GM12878 (cell line): ENCODE measurements around the gene ELP2. TPM values are rescaled to one million over a fixed set of nuclear protein-coding genes. Genes with fewer than 3 reads are reported as not detected.

Experiments
- ATAC-seq: fragments of 200-7000 bp; cut with Tn5 transposase; 3 replicates; pipeline ENCODE4 v1.9.1; 2020; ENCODE audit warnings: mild to moderate bottlenecking, moderate library complexity
- BruUV-seq: library from RNA; stranded (reverse); fragments of 400-500 nt; replicated peaks from 2 replicates; lab custom pipeline; 2021; lab: Mats Ljungman, UMichigan
- CTCF ChIA-PET: fragments of 300-600 bp; sonication (Branson Sonifier 250); formaldehyde crosslinking; extraction: SDS; loops from one replicate; lab custom pipeline; 2021; ENCODE audit warnings: inconsistent platforms; lab: Yijun Ruan, JAX
- POLR2A ChIA-PET: fragments of 350-600 bp; formaldehyde crosslinking; extraction: SDS; loops from one replicate; lab custom pipeline; 2021; ENCODE audit warnings: inconsistent platforms; lab: Charles Lee
- RAD21 ChIA-PET: fragments of 300-600 bp; sonication (Branson Sonifier 250); formaldehyde crosslinking; loops from one replicate; lab custom pipeline; 2023; ENCODE audit warnings: antibody characterized with exemption; ENCODE audit not compliant: unreplicated experiment; lab: Charles Lee
- SMC1A ChIA-PET: fragments of 300-600 bp; sonication (Branson Sonifier 250); formaldehyde crosslinking; loops from one replicate; lab custom pipeline; 2023; ENCODE audit not compliant: unreplicated experiment, uncharacterized antibody; lab: Charles Lee
- DNase-seq: peaks from one replicate; pipeline ENCODE4 v3.0.0-alpha.2; 2011; ENCODE audit warnings: low read depth, low spot score
- FAIRE-seq: peaks from 3 replicates; lab custom pipeline; 2011; peaks lifted over from hg19 to GRCh38; lab: Jason Lieb, UNC
- H2AFZ ChIP-seq: 2 replicates; pipeline ENCODE4 v1.6.0; 2011; ENCODE audit warnings: low read depth, low read length, control low read depth; ENCODE audit not compliant: control insufficient read depth
- H3K27ac ChIP-seq: 2 replicates; pipeline ENCODE4 v1.5.1; 2011; ENCODE audit warnings: control low read depth; ENCODE audit not compliant: control insufficient read depth, insufficient read depth
- H3K27me3 ChIP-seq, 2 experiments: replicated peaks in 1 of 2; 2 replicates each; pipeline versions ENCODE4 v1.6.0 to v1.6.1; 2011; ENCODE audit warnings: low read length in 1 of 2; ENCODE audit not compliant: control insufficient read depth in 2 of 2, insufficient read depth in 2 of 2
- H3K36me3 ChIP-seq, 2 experiments: 2 replicates each; pipeline ENCODE4 v1.5.1; 2011; ENCODE audit warnings: low read length in 1 of 2; ENCODE audit not compliant: control insufficient read depth in 2 of 2, insufficient read depth in 2 of 2
- H3K4me1 ChIP-seq: 2 replicates; pipeline ENCODE4 v1.6.1; 2011; ENCODE audit warnings: mild to moderate bottlenecking, low read length, moderate library complexity, mixed read lengths; ENCODE audit not compliant: control insufficient read depth, insufficient read depth
- H3K4me2 ChIP-seq: 2 replicates; pipeline ENCODE4 v1.6.0; 2011; ENCODE audit warnings: control low read depth; ENCODE audit not compliant: control insufficient read depth, insufficient read depth
- H3K4me3 ChIP-seq: fragments of 200-600 bp; sonication (generic); 2 replicates; pipeline ENCODE4 v1.5.1; 2016
- H3K79me2 ChIP-seq: 2 replicates; pipeline ENCODE4 v1.6.0; 2011; ENCODE audit warnings: low read length; ENCODE audit not compliant: control insufficient read depth, insufficient read depth
- H3K9ac ChIP-seq: 2 replicates; pipeline ENCODE4 v1.8.0; 2011; ENCODE audit warnings: low read length, control low read depth, mixed read lengths; ENCODE audit not compliant: control insufficient read depth, insufficient read depth
- H3K9me3 ChIP-seq: replicated peaks from 3 replicates; pipeline ENCODE4 v1.5.1; 2011; ENCODE audit warnings: mild to moderate bottlenecking, low read length; ENCODE audit not compliant: control insufficient read depth, insufficient read depth
- H4K20me1 ChIP-seq: 2 replicates; pipeline ENCODE4 v1.6.0; 2011; ENCODE audit not compliant: control insufficient read depth, insufficient read depth
- ATF7 ChIP-seq: fragments of 450-650 bp; IDR thresholded peaks from 2 replicates; pipeline ENCODE4 v1.6.1; 2016; ENCODE audit warnings: low read depth, mild to moderate bottlenecking
- HCFC1 ChIP-seq: fragments of 150-350 bp; IDR thresholded peaks from 2 replicates; pipeline ENCODE4 v1.6.1; 2014; ENCODE audit warnings: low read length
- KDM1A ChIP-seq: fragments of 200-600 bp; sonication (generic); IDR thresholded peaks from 2 replicates; pipeline ENCODE4 v1.6.1; 2016; ENCODE audit warnings: borderline replicate concordance
- MYC ChIP-seq: IDR thresholded peaks from 2 replicates; pipeline ENCODE4 v1.6.1; 2011; ENCODE audit warnings: mild to moderate bottlenecking, low read length, moderate library complexity, inconsistent platforms; ENCODE audit not compliant: insufficient read depth, insufficient replicate concordance, insufficient read length, severe bottlenecking
- NBN ChIP-seq: fragments of 450-650 bp; IDR thresholded peaks from 2 replicates; pipeline ENCODE4 v1.6.1; 2016
- NRF1 ChIP-seq: conservative IDR thresholded peaks from 2 replicates; pipeline ENCODE4 v1.6.1; 2011; ENCODE audit warnings: mild to moderate bottlenecking, low read depth, low read length, improper control_type of control experiment
- PAX5 ChIP-seq: IDR thresholded peaks from 2 replicates; pipeline ENCODE4 v1.6.1; 2011; ENCODE audit warnings: low read depth, low read length, borderline replicate concordance
- POLR2AphosphoS5 ChIP-seq: IDR thresholded peaks from 2 replicates; pipeline ENCODE4 v1.6.1; 2011; ENCODE audit warnings: mild to moderate bottlenecking, low read length, inconsistent platforms
- SP1 ChIP-seq: IDR thresholded peaks from one replicate; pipeline ENCODE4 v1.6.1; 2011; ENCODE audit warnings: low read depth, low read length
- SREBF1 ChIP-seq: IDR thresholded peaks from 2 replicates; pipeline ENCODE4 v1.6.1; 2012; ENCODE audit warnings: mild to moderate bottlenecking, low read length
- SUZ12 ChIP-seq: fragments of 200-600 bp; sonication (generic); IDR thresholded peaks from one replicate; pipeline ENCODE4 v1.6.1; 2018; ENCODE audit warnings: antibody characterized with exemption, mild to moderate bottlenecking; ENCODE audit not compliant: unreplicated experiment
- TBL1XR1 ChIP-seq: IDR thresholded peaks from 2 replicates; pipeline ENCODE4 v1.6.1; 2012; ENCODE audit warnings: low read depth, low read length, improper control_type of control experiment
- YBX1 ChIP-seq: fragments of 450-650 bp; IDR thresholded peaks from 2 replicates; pipeline ENCODE4 v1.6.1; 2016; ENCODE audit warnings: antibody characterized with exemption
- WGBS: methylation state at CpG from one replicate; pipeline ENCODE4 v1.1.6; 2016; ENCODE audit warnings: low lambda C conversion rate; ENCODE audit not compliant: insufficient replicate concordance, insufficient coverage; ENCODE audit errors: missing lambda C conversion rate; 5-methylcytosine and 5-hydroxymethylcytosine counted together
- in situ Hi-C: fragments of 300-500 bp; cut with MboI; formaldehyde crosslinking; loops from 9 replicates; pipeline ENCODE4 v1.14.3; 2018; ENCODE audit warnings: mixed read lengths
- intact Hi-C: fragments of 100-400 bp; cut with micrococcal nuclease; formaldehyde crosslinking; loops from one replicate; pipeline ENCODE4 v1.14.2; 2022; ENCODE audit not compliant: unreplicated experiment
- polyA plus RNA-seq, 11 experiments: library from polyadenylated mRNA; depleted of rRNA in 4 of 11; unstranded in 6 of 11; stranded (reverse) in 5 of 11; fragments of >200 nt; fragmentation: Nextera tagmentation in 4 of 11; fragmentation: Illumina TruSeq in 1 of 11; extraction: Ambion mirVana in 4 of 11; extraction: Trizol in 1 of 11; gene quantifications; 1 replicate in 1 of 11; 2 replicates in 10 of 11; pipeline versions ENCODE4 v1.2.1 to v1.2.3, GENCODE V29; 2011 to 2016; ENCODE audit warnings: inconsistent platforms in 2 of 11, missing spikeins in 2 of 11, low read depth in 1 of 11
- total RNA-seq, 4 experiments: library from RNA; depleted of rRNA in 3 of 4; stranded (reverse); fragments of >200 nt in 3 of 4; fragmentation: Illumina TruSeq in 1 of 4; extraction: Trizol in 1 of 4; gene quantifications; 2 replicates each; pipeline versions ENCODE4 v1.2.1 to v1.2.3, GENCODE V29; 2013 to 2021
- TF ChIP-seq, protein P1 (sequence below): IDR thresholded peaks from 2 replicates; pipeline ENCODE4 v1.6.1; 2011; ENCODE audit warnings: borderline replicate concordance, low read depth, mild to moderate bottlenecking, moderate library complexity, low read length; ENCODE audit not compliant: insufficient read depth, poor library complexity, severe bottlenecking

ELP2 gene
- total and polyA plus RNA-seq, 10 of the 15 experiments (the other 5 are each of a cell fraction or from before 2014, with no cell fraction given) = 56.9 to 134 (median 88.5) TPM

DNA sequence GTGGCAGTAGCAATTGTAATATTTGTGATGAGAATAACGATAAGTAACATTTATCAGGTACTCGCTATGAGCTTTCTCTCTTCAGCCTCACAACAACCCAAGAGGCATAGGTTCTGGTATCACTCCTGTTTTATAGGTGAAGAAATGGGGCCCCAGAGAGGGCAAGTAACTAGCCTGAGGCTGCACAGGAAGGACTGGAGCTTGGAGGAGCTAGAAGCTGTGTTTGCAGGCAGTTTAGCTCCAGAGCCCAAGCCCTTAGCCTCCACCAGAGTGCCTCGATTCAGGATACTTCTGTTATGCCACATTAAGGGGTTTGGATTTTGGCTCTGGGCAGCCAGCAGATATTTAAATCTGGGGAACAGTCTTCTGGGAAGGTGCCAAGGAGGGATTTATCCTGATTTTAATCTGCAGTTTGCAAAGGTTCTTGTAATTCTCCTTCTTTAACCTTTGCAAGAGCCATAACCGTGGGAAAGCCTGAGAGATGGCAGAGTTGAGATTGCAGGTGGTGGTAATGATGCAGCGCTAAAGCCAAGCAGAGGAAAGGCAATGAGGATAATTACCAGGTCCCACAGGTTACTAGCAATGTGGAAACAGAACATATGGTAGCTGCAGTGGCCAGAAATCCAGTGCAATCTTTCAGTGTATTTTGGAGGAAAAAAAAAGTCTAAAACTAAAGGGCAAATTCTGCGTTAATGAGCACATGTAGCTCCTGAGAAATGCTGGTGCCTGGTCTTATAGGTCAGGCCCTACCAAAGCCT, 66.7 kb downstream of the ELP2 start:
- 64% methylated on average over 6 of the region's 6 CpGs for WGBS
- ChIA-PET SMC1A (no interaction called here), RAD21 (no interaction called here), POLR2A (no interaction called here), CTCF (interaction anchor here (1.5 to 1.9 kb wide), 2 partner anchors 32 to 86 kb away, joined by 3 to 5 read pairs; no protein-coding TSS in a partner anchor)
- in situ Hi-C loops = no loop called here
- no peak overlapping the region for H3K4me2 ChIP-seq
- H3K9me3 ChIP-seq = no peaks in the 10 kb centered on the region
- no peaks in the 10 kb centered on the region for H3K27me3 ChIP-seq
- TF ChIP-seq KDM1A = no peak
- TF ChIP-seq TBL1XR1 = no peak
- TF ChIP-seq SUZ12 = no peak
- TF ChIP-seq SREBF1 = no peak
- no peak for TF ChIP-seq HCFC1
- TF ChIP-seq SP1 = no peak
- no peak for TF ChIP-seq POLR2AphosphoS5
- no peak overlapping the region for H3K9ac ChIP-seq
- H3K36me3 ChIP-seq = no peaks in the 10 kb centered on the region; a peak in 1 of 4 replicates
- H3K4me1 ChIP-seq = no peaks in the 10 kb centered on the region; the same call in 1 of the 2 replicates
- no peaks in the 10 kb centered on the region for H4K20me1 ChIP-seq
- no peak overlapping the region for H3K4me3 ChIP-seq
- no peak overlapping the region for H2AFZ ChIP-seq
- no peak for DNase-seq
- ATAC-seq = no peak
- no peak for FAIRE-seq
- no TSS peak for BruUV-seq
- no peak overlapping the region for H3K27ac ChIP-seq
- no peaks in the 10 kb centered on the region for H3K79me2 ChIP-seq
- intact Hi-C loops = no loop called here

DNA sequence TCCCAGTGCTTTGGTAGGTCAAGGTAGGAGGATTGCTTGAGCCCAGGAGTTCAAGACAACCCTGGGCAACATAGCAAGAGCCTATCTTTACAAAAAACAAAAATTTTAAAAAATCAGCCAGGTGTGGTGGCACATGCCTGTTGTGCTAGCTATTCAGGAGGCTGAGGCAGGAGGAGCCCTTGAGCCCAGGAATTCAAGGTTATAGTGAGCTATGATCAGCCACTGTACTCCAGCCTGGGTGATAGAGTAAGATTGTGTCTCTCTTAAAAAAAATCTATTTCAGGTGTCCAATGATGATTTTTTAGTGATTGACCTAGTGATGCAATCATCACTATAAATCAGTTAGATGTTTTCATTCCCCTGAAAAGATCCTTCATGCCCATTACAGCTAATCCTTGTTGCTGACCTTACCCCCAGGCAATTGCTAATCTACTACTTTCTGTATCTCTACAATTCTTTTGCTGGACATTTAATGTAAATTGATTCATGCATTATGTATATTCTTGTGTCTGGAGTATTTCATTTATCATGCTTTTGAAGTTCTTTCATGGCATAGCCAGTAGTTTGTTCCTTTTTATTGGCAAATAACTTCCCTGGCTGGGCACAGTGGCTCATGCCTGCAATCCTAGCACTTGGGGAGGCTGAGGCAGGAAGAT, 67.9 kb downstream of the ELP2 start:
- Histone ChIP-seq H3K79me2 (no peaks in the 10 kb centered on the region), H3K9me3 (no peaks in the 10 kb centered on the region), H3K27ac (no peak overlapping the region), H4K20me1 (no peaks in the 10 kb centered on the region), H3K36me3 (no peaks in the 10 kb centered on the region; a peak in 1 of 4 replicates), H3K4me2 (no peak overlapping the region), H3K4me1 (no peaks in the 10 kb centered on the region; the same call in 1 of the 2 replicates), H3K4me3 (no peak overlapping the region), H3K27me3 (no peaks in the 10 kb centered on the region), H2AFZ (no peak overlapping the region), H3K9ac (no peak overlapping the region)
- ChIA-PET RAD21 (no interaction called here), POLR2A (interaction anchor here (0.6 kb wide), 1 partner anchor 56 kb away, joined by 4 read pairs; no protein-coding TSS in a partner anchor), SMC1A (interaction anchor here (0.8 to 1.8 kb wide), 2 partner anchors 47 to 104 kb away, joined by 3 read pairs; no protein-coding TSS in a partner anchor), CTCF (no interaction called here)
- intact Hi-C loops = no loop called here
- ATAC-seq = no peak
- FAIRE-seq = no peak
- no TSS peak for BruUV-seq
- in situ Hi-C loops = no loop called here
- no peak for DNase-seq
- TF ChIP-seq MYC (no peak), NRF1 (no peak), ATF7 (no peak), NBN (no peak), PAX5 (no peak), YBX1 (no peak)
- TF ChIP-seq, protein P1, sequence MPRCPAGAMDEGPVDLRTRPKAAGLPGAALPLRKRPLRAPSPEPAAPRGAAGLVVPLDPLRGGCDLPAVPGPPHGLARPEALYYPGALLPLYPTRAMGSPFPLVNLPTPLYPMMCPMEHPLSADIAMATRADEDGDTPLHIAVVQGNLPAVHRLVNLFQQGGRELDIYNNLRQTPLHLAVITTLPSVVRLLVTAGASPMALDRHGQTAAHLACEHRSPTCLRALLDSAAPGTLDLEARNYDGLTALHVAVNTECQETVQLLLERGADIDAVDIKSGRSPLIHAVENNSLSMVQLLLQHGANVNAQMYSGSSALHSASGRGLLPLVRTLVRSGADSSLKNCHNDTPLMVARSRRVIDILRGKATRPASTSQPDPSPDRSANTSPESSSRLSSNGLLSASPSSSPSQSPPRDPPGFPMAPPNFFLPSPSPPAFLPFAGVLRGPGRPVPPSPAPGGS = no peak
